ENCODE results near the gene FGF12. TPM values are rescaled to one million over a fixed set of nuclear protein-coding genes. Genes with fewer than 3 reads are reported as not detected.

Gene FGF12
- total and polyA plus RNA-seq, 2 donors (not counting 1 experiment from before 2014, with no cell fraction given): 0.03 TPM; not detected in 1

GRCh38 chr3:192260116-192261010, 467.0 kb downstream of the FGF12 start:
- H3K4me3 ChIP-seq (ENCODE audit: control extremely low read depth in 1 of 5, extremely low read depth in 1 of 5, insufficient read depth in 1 of 5, low read depth in 2 of 5, low read length in 4 of 5): no peak overlapping the region
- ATAC-seq (ENCODE audit: low read depth): no peak
- intact Hi-C loops (cut with micrococcal nuclease): no loop called here
- CTCF ChIA-PET: no interaction called here
- no peaks in the 10 kb centered on the region for H3K9me3 Mint-ChIP-seq (ENCODE audit: insufficient read depth)
- no peaks in the 10 kb centered on the region for H3K36me3 ChIP-seq (replicated peaks in 1 of 2; ENCODE audit: control extremely low read depth in 1 of 2, control insufficient read depth in 1 of 2, extremely low read depth in 1 of 2, insufficient read depth in 2 of 2, low read length in 1 of 2)
- H3K27me3 ChIP-seq (replicated peaks in 1 of 4; ENCODE audit: control extremely low read depth in 1 of 4, control insufficient read depth in 3 of 4, insufficient read depth in 4 of 4, low read length in 3 of 4): no peaks in the 10 kb centered on the region
- no peak overlapping the region for H3K4me2 ChIP-seq (replicated peaks; ENCODE audit: low read depth, low read length, poor library complexity, severe bottlenecking)
- no peak overlapping the region for H2AFZ ChIP-seq (ENCODE audit: insufficient read depth, low read depth, low read length, poor library complexity, severe bottlenecking)
- H3K4me1 Mint-ChIP-seq: no peaks in the 10 kb centered on the region
- no peak overlapping the region for H3K9ac ChIP-seq (ENCODE audit: low read length)
- no peak overlapping the region for H3K27ac Mint-ChIP-seq
- no peaks in the 10 kb centered on the region for H3K9me3 ChIP-seq (ENCODE audit: control extremely low read depth in 1 of 3, control insufficient read depth in 2 of 3, insufficient read depth in 1 of 3, low read length in 2 of 3)
- TF ChIP-seq CTCF (IDR thresholded peaks at IDR 0.05): no peak
- TF ChIP-seq EZH2 (IDR thresholded peaks at IDR 0.05; ENCODE audit: borderline replicate concordance, insufficient read depth, low read depth, low read length, poor library complexity, severe bottlenecking): no peak
- no peaks in the 10 kb centered on the region for H3K4me1 ChIP-seq (ENCODE audit: control insufficient read depth in 2 of 2, insufficient read depth in 2 of 2, low read length in 2 of 2)
- DNase-seq: no peak
- no peaks in the 10 kb centered on the region for H3K79me2 ChIP-seq (ENCODE audit: control insufficient read depth, insufficient read depth, low read length)
- H3K27me3 Mint-ChIP-seq: no peaks in the 10 kb centered on the region
- POLR2A ChIA-PET: no interaction called here
- 100% methylated on average over 1 of the region's 5 CpGs for WGBS (ENCODE audit: insufficient coverage)
- H3K27ac ChIP-seq (ENCODE audit: low read length in 2 of 2): no peak overlapping the region
- H3K4me3 Mint-ChIP-seq: no peak overlapping the region
- no peaks in the 10 kb centered on the region for H4K20me1 ChIP-seq (ENCODE audit: control insufficient read depth, insufficient read depth, low read length, poor library complexity, severe bottlenecking)

- Mint-ChIP-seq H3K4me3 (no peak overlapping the region), H3K27me3 (no peaks in the 10 kb centered on the region), H3K9me3 (ENCODE audit: insufficient read depth) (no peaks in the 10 kb centered on the region), H3K27ac (no peak overlapping the region), H3K4me1 (no peaks in the 10 kb centered on the region)
- Histone ChIP-seq H3K27ac (ENCODE audit: low read length in 2 of 2) (no peak overlapping the region), H2AFZ (ENCODE audit: insufficient read depth, low read depth, low read length, poor library complexity, severe bottlenecking) (no peak overlapping the region), H3K9me3 (ENCODE audit: control extremely low read depth in 1 of 3, control insufficient read depth in 2 of 3, insufficient read depth in 1 of 3, low read length in 2 of 3) (no peaks in the 10 kb centered on the region), H3K4me3 (ENCODE audit: control extremely low read depth in 1 of 5, extremely low read depth in 1 of 5, insufficient read depth in 1 of 5, low read depth in 2 of 5, low read length in 4 of 5) (no peak overlapping the region), H3K79me2 (ENCODE audit: control insufficient read depth, insufficient read depth, low read length) (no peaks in the 10 kb centered on the region), H3K4me2 (replicated peaks; ENCODE audit: low read depth, low read length, poor library complexity, severe bottlenecking) (no peak overlapping the region), H3K9ac (ENCODE audit: low read length) (no peak overlapping the region), H3K4me1 (ENCODE audit: control insufficient read depth in 2 of 2, insufficient read depth in 2 of 2, low read length in 2 of 2) (no peaks in the 10 kb centered on the region), H3K36me3 (replicated peaks in 1 of 2; ENCODE audit: control extremely low read depth in 1 of 2, control insufficient read depth in 1 of 2, extremely low read depth in 1 of 2, insufficient read depth in 2 of 2, low read length in 1 of 2) (no peaks in the 10 kb centered on the region), H4K20me1 (ENCODE audit: control insufficient read depth, insufficient read depth, low read length, poor library complexity, severe bottlenecking) (no peaks in the 10 kb centered on the region), H3K27me3 (replicated peaks in 1 of 4; ENCODE audit: control extremely low read depth in 1 of 4, control insufficient read depth in 3 of 4, insufficient read depth in 4 of 4, low read length in 3 of 4) (no peaks in the 10 kb centered on the region)
- CTCF ChIA-PET: no interaction called here
- POLR2A ChIA-PET: no interaction called here
- intact Hi-C loops (cut with micrococcal nuclease): no loop called here
- WGBS (ENCODE audit: insufficient coverage): 96% methylated on average over 3 of the region's 3 CpGs
- TF ChIP-seq CTCF (IDR thresholded peaks at IDR 0.05) (no peak), EZH2 (IDR thresholded peaks at IDR 0.05; ENCODE audit: borderline replicate concordance, insufficient read depth, low read depth, low read length, poor library complexity, severe bottlenecking) (no peak)
- ATAC-seq (ENCODE audit: low read depth): no peak
- no peak for DNase-seq
These were observed 467.7 kb downstream of the FGF12 start for GRCh38 chr3:192259661-192260060.
